A549 (cell line): Measurements from ENCODE around the gene AP3B2.

ENCODE experiments used
- CEBPB ChIP-seq, 2 experiments: fragments of >200 bp in 1 of 2; sonication (Bioruptor Twin) in 1 of 2; formaldehyde crosslinking in 1 of 2; IDR thresholded peaks; 2 replicates each; pipeline ENCODE4 v1.6.1; 2012 to 2016
- HOXB5 ChIP-seq: fragments of 250-450 bp; sonication (Bioruptor Pico); IDR thresholded peaks from 2 replicates; pipeline ENCODE4 v1.5.0; 2020; ENCODE audit warnings: mild to moderate bottlenecking, moderate library complexity
- JUN ChIP-seq, 2 experiments: fragments of >200 bp; sonication (Bioruptor Twin); formaldehyde crosslinking; IDR thresholded peaks; 2 replicates in 1 of 2; 3 replicates in 1 of 2; pipeline ENCODE4 v1.6.1; 2016 to 2017
- KDM1A ChIP-seq: fragments of 200-600 bp; sonication (generic); IDR thresholded peaks from 2 replicates; pipeline ENCODE4 v1.6.1; 2016; ENCODE audit warnings: low read depth, mild to moderate bottlenecking
- MYC ChIP-seq: IDR thresholded peaks from 2 replicates; pipeline ENCODE4 v1.6.1; 2012; ENCODE audit warnings: mild to moderate bottlenecking, inconsistent platforms, low read length, improper control_type of control experiment, borderline replicate concordance
- RAD21 ChIP-seq, 2 experiments: fragments of >200 bp in 1 of 2; sonication (Bioruptor Twin) in 1 of 2; formaldehyde crosslinking in 1 of 2; IDR thresholded peaks in 1 of 2; conservative IDR thresholded peaks in 1 of 2; 2 replicates in 1 of 2; 3 replicates in 1 of 2; pipeline ENCODE4 v1.6.1; 2012 to 2018; ENCODE audit warnings: inconsistent platforms in 1 of 2
- REST ChIP-seq: fragments of 200-600 bp; sonication (generic); IDR thresholded peaks from 2 replicates; pipeline ENCODE4 v1.6.1; 2016; ENCODE audit warnings: antibody characterized with exemption, mild to moderate bottlenecking, moderate library complexity
- TF ChIP-seq, protein P1 (sequence below): fragments of >200 bp; sonication (Bioruptor Twin); formaldehyde crosslinking; IDR thresholded peaks from 3 replicates; pipeline ENCODE4 v1.5.1; 2016
- TF ChIP-seq, protein P2 (sequence below): IDR thresholded peaks from 2 replicates; pipeline ENCODE4 v1.6.1; 2012

DNA sequence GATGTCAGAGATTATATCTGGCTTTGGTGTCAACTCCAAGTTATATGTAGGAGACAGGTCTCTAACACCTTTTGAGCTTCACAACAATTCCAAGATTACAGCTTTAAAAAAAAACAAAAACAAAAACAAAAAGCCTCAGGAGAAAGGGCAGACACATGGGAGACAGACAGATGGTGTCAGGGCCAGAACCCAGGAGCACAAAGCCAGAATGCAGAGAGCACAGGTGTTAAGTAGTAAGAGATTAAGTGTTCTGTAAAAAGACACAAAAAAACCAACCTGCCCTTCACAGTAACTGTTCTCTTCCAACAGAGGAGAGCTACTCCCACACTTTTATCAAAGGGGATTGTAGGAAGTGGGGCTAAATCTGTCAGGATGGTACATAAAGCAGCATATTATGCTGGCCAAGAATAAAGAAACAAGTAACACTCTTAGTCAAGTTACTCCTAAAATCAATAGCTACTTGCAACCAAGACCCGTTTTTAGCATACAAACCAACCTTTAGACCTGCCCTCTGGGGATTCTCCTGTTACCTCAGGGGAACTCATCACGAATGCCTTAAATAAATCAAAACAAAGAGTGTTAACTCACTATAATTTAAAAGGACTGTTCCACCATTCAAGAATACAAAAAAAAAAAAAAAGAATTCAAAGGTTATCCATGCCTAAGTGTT, 68.4 kb downstream of the AP3B2 start:
- no peak for TF ChIP-seq REST
- TF ChIP-seq, protein P1, sequence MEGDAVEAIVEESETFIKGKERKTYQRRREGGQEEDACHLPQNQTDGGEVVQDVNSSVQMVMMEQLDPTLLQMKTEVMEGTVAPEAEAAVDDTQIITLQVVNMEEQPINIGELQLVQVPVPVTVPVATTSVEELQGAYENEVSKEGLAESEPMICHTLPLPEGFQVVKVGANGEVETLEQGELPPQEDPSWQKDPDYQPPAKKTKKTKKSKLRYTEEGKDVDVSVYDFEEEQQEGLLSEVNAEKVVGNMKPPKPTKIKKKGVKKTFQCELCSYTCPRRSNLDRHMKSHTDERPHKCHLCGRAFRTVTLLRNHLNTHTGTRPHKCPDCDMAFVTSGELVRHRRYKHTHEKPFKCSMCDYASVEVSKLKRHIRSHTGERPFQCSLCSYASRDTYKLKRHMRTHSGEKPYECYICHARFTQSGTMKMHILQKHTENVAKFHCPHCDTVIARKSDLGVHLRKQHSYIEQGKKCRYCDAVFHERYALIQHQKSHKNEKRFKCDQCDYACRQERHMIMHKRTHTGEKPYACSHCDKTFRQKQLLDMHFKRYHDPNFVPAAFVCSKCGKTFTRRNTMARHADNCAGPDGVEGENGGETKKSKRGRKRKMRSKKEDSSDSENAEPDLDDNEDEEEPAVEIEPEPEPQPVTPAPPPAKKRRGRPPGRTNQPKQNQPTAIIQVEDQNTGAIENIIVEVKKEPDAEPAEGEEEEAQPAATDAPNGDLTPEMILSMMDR: no peak
- TF ChIP-seq MYC: no peak
- TF ChIP-seq KDM1A: no peak
- TF ChIP-seq, protein P2, sequence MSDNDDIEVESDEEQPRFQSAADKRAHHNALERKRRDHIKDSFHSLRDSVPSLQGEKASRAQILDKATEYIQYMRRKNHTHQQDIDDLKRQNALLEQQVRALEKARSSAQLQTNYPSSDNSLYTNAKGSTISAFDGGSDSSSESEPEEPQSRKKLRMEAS: no peak
- no peak for TF ChIP-seq RAD21 (conservative IDR thresholded peaks at IDR 0.05 in 1 of 2, IDR thresholded peaks at IDR 0.05 in 1 of 2)
- no peak for TF ChIP-seq HOXB5 (CRISPR knock-in tag)
- no peak for TF ChIP-seq JUN (IDR thresholded peaks at IDR 0.05)
- no peak for TF ChIP-seq CEBPB (IDR thresholded peaks at IDR 0.05)
